Activated T-cell treated with anti-CD3 and anti-CD28 coated beads, Interleukin-2, amount 50 U/mL, for 48 hours (primary cell): ENCODE results near the gene GLT8D2.
A peak's percentile ranks its signal among the peaks of the same experiment; 100 is the strongest.

Experiments used
- DNase-seq, 2 experiments: peaks; one replicate each; pipeline ENCODE4 v3.0.0-alpha.2; 2020

Gene GLT8D2

GRCh38 chr12:103997286-103997900 lies 52.6 kb downstream of the GLT8D2 start:
- no peak for DNase-seq

DNA sequence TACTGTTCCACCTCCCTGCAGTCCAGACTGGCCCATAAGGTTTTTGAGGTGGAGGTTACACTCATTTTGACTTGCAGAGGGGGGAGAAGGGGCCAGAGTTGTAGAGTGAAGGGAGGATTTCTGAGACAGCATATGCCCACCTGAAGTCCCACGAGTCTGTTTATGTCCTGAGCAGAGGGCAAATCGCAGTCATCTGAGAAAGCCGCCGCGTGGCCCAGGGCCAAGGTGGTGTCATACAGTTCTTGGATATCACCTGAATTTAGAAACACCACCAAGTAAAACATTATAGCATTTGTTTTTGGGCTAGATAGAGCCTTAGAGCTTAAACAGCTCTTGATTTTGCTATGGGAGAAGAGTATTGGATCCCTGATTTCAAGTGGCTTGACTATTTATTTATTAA lies 53.4 kb downstream of the GLT8D2 start:
- DNase-seq: no peak

DNA sequence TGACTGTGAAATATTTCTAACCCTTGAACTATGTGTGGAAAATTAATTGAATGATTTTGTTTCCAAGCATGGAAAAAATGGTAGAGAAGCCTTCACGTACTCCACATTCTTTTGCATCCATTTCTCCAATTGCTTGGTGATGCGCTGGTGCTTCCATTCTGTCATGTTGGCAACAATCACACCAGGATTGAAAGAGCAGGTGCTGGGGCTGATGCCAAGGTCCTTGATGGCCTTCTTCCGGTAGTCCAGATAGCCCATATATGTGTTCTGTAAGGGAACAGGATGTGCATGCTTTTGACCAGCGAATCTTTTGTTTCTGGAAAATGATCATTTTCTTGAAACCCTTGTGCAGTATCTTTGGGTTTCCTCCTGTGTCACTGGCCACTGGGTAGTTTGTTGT lies 55.8 kb downstream of the GLT8D2 start:
- DNase-seq: no peak

DNA sequence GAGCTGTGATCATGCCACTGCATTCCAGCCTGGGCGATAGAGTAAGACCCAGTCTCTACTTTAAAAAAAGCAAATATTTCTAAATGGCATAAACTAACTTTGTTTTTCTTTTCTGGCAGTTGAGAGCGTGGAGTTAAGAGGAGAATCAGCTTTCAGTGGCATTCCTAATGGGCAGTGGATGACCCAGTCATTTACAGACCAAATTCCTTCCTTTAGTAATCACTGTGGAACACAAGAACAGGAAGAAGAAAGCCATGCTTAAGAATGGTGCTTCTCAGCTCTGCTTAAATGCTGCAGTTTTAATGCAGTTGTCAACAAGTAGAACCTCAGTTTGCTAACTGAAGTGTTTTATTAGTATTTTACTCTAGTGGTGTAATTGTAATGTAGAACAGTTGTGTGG lies 63.2 kb downstream of the GLT8D2 start:
- no peak for DNase-seq

- no peak for DNase-seq
Measured at GRCh38 chr12:103978384-103978982, 71.5 kb downstream of the GLT8D2 start.

DNA sequence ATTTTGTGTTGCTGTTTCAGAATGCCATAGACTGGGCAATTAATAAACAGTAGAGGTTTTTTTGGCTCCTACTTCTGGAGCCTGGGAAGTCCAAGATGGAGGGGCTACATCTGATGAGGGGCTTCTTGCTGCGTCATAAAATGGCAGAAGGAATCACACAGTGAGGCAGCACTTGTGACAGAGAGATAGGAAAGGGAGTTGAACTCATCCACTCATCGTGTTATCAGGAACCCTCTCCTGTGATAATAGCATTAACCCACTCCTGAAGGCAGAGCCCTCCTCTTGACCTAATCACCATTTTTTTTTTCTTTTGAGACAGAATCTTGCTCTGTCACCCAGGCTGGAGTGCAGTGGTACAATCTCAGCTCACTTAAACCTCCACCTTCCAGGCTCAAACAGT lies 74.6 kb downstream of the GLT8D2 start:
- no peak for DNase-seq

- DNase-seq: no peak
Measured at GRCh38 chr12:103973909-103974308, 76.1 kb downstream of the GLT8D2 start.

- no peak for DNase-seq
Measured at GRCh38 chr12:103969391-103969790, 80.6 kb downstream of the GLT8D2 start.

- no peak for DNase-seq
Measured at GRCh38 chr12:103966736-103967135, 83.3 kb downstream of the GLT8D2 start.

GRCh38 chr12:103965590-103966504 lies 84.1 kb downstream of the GLT8D2 start, which contains the start of gene TDG:
TDG (plus strand) TSS chr12:103965872; CDS start chr12:103966038, 166 bp downstream.
- DNase-seq: peak; percentile 96

DNA sequence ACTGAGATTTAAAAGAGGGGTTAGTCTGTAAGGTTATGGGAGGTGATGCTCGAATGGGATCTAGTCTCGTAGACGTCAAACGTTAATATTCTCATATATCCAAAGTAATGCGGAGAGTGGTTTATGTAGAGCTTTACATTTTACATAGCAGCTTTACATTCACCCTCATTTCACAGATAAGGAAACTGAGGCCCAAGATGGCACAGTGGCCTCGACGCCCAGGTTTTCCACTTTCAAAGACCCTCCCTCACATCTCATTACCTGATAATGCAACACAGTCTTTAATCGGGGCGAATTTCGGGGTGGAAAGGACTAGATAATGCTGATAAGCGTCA lies 84.8 kb downstream of the GLT8D2 start:
- DNase-seq: no peak

DNA sequence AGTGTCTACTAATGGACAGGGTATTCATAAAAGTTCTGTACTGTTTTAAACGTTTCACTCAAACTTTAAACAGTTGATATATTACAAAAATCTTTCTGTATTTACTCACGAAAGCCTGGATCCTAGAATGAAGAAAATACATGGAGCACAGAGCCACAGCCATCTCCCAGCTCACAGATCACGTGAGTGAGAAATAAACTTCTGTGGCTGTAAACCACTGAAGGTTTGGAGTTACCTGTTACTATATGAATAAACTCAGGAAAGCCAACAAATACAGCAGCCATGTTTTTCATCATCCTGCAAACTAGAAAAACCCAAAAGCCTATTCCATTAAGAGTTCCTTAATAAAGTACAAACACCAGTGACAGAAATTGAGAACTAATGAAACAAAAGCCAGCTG lies 85.2 kb downstream of the GLT8D2 start:
- DNase-seq: no peak

- no peak for DNase-seq
Measured at GRCh38 chr12:103962493-103962892, 87.5 kb downstream of the GLT8D2 start.

DNA sequence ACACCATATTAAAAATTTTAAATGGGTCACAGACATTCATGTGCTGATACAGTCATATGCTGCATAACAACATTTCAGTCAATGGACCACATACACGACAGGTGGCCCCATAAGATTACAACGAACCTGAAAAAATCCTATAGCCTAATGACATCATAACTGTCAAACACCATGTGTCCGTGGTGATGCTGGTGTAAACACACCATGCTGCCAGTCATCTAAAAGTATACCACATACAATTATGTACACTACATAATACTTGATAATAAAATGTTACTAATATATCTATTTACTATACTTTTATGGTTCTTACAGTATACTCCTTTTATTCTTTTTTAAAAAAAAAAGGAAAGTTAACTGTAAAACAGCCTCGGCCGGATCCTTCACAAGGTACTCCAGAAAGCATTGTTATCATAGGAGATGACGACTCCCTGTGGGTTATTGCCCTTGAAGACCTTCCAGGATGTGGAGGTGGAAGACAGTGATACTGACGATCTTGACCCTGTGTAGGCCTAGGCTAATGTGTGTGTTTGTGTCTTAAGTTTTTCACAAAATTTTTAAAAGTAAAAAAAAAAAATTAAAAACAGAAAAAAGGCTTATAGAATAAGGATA lies 89.3 kb downstream of the GLT8D2 start:
- DNase-seq: no peak

GRCh38 chr12:103958621-103959020 lies 91.4 kb downstream of the GLT8D2 start:
- DNase-seq: no peak

GRCh38 chr12:103957865-103958388 lies 92.1 kb downstream of the GLT8D2 start:
- DNase-seq: no peak

DNA sequence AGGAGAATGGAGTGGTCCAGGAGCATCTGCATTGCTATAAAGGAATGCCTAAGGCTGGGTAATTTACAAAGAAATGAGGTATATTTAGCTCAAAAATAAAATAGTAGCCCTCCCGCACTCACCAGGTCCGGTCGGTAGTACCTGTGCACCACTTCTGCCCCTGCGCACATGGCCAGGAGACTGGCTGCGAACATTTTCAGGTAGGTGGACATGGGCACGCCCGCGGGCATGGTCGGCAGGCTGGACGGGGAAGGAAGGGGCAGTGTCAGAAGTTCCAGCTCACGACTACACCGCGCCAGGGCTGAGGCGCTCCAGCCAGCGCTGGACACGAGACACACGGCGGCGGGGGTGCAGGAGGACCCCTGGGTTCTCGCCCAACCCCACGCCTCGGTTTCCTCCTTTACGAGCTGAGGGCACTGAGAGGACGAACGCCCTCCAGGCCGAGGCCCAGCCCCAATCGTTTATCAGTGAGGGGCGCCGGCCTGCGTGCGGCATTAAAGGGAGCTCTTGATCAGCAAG lies 93.4 kb downstream of the GLT8D2 start:
- peak in 1 of 2 experiments; percentile 46 for DNase-seq

- DNase-seq: no peak
Measured at GRCh38 chr12:103955811-103956508, 94.0 kb downstream of the GLT8D2 start.

GRCh38 chr12:103952497-103952896 lies 97.5 kb downstream of the GLT8D2 start:
- no peak for DNase-seq

DNA sequence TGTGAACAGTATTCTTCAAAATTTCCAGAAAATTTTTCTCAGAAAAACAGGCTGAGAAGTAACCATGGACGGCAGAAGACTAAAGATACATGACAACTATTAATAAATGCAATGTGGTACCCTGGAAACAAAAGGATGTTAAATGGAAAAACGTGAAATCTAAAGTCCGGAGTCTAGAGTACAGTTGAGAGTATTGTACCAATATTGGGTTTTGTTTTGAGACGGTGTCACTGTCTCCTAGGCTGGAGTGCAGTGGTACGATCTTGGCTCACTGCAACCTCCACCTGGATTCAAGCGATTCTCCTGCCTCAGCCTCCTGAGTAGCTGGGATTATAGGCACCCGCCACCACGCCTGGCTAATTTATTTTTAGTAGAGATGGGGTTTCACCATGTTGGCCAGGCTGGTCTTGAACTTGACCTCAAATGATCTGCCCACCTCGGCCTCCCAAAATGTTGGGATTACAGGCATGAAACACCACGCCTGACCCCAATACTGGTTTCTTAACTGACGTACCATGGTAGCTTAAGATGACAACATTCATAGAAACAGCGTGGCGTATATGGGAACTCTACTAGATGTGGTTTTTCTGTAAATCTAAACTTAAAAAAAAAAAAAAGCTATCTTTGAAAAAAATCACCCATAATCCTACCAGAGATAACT lies 101.1 kb downstream of the GLT8D2 start:
- DNase-seq: no peak

DNA sequence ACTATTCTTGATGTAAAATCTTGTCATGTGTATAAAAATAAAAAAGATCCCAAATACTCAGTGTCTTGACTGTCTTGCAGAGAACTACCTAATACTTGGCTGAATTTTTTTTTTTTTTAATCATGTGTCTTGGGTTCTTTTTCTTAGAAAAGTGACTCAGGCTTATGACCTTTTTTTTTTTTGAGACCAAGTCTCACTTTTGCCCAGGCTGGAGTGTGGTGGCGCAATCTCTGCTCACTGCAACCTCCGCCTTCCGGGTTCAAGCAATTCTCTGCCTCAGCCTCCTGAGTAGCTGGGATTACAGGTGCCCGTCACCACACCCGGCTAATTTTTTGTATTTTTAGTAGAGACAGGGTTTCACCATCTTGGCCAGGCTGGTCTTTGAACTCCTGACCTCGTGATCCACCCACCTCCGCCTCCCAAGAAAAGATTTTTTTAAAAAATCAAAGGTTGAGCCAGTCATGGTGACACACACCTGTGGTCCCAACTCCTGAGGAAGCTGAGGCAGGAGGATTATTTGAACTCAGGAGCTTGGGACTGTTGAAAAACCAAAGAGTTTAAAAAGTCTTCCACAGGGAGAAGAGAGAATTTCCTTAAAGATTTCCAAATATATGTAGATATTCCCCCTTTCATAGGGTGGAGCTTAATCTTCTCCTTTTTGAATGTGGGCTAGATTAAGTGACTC lies 102.0 kb downstream of the GLT8D2 start:
- DNase-seq: no peak
